HG03103 (cell line): Measurements from ENCODE around the gene TXNRD2.
"Not testable (repeated sequence)": the region's sequence is repeated elsewhere in the genome, so short reads cannot be mapped to it uniquely, and the experiment has no call there.

Experiments
- ATAC-seq: cut with Tn5 transposase; IDR thresholded peaks from one replicate; pipeline ENCODE4 v1.9.1; 2021; ENCODE audit warnings: low read depth; ENCODE audit not compliant: unreplicated experiment

Gene TXNRD2

DNA sequence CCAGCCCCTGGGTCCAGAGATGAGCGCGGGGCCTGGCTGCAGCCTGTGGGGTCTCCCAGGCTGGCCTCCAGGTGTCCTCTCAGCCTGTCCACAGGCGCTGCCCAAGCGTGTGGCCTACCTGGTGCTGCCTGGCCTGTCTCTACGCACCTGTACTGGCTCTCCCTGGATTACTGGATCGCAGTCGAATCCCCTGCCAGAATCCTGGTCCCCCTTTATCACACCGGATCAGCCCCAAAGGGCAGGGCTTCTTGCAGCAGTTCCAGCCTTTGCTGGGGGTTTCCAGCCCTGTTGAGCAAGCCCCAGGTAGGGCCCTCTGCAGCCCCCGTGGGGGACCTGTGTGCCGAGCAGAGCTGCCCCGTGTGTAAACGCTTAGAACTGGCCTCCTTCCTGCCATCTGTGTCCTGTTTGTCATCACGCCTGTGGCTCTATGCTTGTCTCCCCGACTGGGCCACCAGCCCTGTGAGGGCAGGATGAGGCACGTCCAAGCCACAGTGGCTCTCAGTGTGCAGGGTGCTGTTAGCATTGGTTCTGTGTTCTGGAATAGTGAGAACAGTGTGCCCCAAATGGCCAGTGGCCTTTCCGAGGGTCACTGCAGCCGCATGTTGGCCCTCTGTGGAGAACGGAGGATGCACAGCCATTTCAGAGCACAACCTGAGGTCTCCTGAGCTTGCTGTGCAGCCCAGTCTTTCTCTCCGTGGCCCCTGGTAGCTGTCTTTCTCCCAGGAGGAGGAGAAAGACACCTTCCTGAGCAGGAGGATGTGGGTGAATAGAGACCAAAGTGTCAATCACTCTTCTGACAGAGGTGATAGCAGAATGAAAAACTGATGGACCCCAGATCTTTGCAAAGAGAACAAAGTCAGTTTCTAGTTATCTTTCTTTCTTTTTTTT is 13.9 kb upstream of the TXNRD2 start:
- no peak for ATAC-seq

DNA sequence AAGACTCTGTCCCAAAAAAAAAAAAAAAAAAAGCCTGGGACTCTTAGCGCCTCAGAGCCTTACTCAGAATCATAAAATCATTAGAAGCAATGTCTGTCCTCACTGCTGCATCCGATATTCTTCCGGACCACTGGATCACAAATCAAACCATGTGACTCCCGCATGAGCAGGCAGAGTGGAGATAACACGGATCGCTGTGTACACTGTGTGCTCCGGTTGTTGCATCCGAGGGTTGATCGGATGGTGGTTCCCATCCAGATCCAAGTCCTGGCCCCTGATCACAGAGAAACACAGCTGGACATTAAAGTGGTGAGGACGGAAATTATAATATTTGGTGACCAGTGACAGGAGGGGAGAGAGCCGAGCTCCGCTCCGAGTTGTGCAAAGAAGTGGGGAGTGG is 9.7 kb upstream of the TXNRD2 start:
- no peak for ATAC-seq

DNA sequence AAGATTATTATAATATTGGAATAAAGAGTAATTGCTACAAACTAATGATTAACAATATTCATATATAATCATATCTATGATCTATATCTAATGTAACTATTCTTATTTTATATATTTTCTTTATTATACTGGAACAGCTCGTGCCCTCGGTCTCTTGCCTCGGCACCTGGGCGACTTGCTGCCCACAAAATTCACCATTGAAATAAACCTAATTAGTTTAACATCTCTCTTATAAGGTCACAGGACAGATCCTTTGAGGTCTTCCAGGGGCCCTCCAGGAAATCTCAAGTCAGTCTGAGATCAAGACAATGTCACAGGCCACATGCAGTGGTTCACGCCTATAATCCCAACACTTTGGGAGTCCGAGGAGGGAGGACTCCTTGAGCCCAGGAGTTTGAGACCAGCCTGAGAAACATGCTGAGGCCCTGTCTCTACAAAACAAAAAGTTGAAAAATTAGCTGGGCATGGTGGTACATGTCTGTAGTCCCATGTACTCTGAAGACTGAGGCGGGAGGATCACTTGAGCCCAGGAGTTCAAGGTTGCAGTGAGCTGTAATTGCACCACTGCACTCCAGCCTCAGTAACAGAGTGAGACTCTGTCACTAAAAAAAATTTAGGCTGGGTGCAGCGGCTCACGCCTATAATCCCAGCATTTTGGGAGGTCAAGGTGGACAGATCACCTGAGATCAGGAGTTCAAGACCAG is 6.6 kb upstream of the TXNRD2 start:
- no peak for ATAC-seq

DNA sequence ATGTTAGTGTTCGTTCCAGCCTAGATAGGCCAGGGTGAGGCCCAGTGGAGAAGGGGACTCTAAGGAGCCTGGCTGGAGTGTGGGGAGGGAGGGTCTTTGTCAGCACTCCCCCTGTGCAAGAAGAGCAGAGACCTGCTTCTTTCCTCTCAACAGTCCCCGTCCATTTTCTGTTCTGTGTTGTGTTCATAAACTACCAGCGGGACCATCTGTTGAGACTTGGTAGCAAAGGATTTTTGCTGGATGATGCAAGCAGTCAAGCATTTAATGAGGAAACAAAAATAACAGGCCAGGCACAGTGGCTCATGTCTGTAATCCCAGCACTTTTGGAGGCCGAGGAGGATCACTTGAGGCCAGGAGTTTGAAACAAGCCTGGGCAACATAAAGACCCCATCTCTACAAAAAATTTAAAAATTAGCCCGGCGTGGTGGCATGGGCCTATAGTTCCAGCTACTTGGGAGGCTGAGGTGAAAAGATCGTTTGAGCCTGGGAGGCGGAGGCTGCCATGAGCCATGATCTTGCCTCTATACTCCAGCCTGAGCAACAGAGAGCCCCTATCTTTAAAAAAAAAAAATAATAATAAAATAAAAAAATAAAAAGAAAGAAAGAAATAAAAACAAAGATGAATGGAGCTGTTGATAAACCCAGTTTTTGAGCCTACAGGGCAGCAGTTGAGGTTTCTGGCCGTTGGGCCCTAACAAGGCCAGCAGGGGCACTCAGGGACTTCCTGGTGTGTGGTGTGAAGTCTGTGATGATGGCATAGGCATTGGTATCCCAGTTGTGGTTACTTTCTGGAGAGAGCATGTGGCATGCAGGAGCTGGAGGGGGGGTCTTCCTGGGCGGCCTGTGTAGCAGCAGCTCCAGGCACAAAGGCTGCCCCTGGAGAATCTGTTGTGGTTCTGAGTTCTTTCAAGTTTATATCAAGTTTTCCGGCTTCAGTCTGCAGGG is 1.7 kb upstream of the TXNRD2 start:
- no peak for ATAC-seq

DNA sequence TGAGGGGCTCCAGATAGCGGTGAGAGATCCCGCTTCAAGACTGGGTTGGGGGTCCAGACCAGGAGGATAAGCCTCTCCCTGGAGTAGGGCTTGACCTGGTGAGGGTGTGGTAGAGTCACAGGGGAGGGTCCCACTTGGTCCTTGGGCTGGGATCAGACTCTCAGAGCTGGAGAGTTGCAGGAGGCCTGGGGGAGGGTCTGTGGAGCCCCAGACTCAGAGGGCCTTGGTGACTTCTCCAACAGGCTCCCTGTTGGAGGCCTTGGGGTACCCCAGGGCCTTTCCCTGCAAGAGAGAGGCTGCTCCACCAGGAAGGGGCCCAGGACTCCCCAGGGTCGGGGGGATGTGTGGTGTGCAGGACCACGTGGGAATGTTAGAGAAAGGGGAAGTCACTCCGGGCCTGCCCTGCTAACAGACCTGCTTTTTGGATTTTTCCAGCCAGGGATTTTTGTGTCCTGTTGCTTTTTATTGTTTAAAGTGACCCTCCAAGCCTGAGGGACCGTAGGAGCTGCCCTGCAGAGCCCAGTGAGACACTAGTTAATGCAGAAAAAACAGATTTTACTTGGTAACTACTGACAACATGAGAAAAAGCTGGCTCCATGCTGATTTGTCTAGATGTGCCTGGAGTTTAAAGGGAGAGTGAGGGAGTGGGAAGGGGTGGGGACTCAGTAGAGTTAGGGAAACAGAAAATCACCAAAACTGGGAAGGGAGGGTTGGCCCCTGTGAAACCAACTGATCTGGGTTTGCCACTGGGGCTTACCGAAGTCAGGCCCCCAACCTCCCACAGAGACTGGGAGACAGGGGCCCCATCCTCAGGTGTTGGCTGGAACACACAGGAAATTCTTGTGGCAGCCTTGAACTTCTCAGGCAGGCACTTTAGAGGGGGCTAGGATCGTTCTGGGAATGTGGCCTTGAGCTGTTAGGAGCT is 801 bp upstream of the TXNRD2 start:
- ATAC-seq, result no peak

DNA sequence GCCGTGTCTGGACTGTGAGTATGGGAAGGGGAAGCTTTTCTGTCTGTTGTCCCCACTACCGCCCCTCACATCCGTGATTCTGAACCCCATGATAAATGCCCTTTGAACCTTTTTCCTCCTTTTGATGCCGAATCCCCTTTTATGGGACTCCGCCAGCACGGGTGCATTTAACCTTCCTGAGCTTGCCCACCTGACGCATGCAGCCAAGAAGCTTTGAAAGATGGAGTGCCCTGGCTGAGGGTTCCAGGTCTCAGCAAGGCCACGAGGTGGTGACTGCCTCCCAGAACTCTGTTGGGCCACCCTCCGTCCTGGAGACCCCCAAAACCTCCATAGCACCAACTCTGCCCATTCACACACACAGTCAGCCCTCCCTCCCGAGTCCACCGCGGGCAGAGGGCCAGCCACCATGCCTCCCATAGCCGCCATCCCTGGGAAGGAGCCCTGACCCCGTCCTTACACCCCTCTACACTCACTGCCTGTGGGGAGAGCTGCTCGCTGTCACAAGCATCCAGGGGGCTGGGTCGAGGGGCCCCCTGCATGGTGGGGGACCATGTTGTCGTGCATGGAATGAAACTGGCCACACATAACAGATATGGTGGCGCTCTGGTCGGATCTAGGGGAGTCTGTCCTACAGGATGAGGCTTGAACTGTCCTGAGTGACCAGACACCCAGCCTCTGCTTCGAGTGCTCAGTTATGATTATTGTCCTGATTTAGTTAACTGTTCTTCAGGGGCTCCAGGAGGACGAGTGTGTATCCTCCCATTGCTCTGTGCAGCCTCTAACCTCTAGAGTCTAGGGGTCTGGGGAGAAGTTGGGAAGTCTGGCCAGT is 868 bp downstream of the TXNRD2 start:
- ATAC-seq, result no peak

DNA sequence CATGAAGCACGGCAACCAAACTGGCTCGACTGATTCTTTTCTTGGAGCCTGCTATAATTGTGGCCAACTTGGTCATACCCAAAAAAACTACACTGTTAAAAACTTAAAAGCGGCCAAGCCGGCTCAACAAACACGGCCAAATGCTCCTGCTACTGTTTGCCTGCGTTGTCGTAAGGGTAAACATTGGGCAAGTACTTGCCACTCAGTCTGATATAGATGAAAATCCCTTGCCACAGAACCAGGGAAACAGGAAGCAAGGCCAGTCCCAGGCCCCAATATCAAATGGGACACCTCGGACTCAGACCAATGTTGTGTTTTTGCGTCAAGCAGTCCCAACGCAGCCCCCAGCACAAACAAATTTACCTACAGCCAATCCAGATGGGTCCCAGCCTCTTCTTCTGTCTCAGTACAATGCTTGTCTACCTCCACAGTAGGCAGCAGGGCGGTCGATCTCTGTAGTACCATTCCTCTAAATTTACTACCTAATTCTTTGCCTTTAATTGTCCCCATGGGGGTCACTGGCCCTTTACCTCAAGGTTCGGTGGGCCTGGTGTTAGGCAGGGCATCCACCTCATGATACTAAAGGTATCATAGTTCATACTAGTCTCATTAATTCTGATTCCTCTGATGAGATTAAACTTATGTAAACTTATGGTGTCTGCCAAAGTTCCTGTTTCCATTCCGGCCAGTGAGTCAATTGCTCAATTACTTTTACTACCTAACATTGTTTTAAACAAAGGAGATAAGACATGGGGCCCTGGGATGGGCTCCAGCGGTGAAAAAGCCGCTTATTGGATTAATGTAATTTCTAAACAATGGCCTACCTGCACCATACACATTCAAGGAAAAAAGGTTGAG is 3.8 kb downstream of the TXNRD2 start:
- ATAC-seq, result no peak

DNA sequence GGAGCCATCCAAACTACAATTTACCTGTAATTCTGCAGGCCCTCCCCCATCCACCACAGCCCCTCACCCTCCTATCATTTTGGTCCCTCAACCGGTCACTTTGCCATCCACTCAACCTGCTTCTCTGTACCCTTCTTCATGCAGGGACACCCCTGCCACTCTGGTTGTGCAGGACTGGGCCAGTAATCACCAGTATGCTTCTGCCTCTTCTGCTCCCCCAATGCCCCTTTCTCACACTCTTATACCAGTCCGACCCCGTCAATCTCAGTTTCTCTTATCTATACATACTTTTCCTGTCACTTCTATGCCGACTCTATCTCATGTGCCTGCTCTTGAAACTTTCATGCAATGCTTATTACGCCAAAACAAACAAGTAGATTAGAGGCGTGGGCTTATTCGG is 5.1 kb downstream of the TXNRD2 start:
- no peak for ATAC-seq

DNA sequence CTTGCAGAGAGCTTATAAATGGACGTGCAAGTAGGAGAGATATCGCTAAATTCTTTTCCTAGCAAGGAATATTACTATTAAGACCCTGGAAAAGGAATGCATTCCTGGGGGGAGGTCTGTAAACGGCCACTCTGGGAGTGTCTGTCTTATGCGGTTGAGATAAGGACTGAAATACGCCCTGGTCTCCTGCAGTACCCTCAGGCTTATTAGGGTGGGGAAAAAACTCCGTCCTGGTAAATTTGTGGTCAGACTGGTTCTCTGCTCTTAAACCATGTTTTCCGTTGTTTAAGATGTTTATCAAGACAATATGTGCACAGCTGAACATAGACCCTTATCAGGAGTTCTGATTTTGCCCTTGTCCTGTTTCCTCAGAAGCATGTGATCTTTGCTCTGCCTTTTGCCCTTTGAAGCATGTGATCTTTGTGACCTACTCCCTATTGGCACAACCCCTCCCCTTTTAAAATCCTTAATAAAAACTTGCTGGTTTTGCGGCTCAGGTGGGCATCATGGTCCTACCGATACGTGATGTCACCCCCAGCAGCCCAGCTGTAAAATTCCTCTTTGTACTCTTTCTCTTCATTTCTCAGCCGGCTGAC is 6.4 kb downstream of the TXNRD2 start:
- not testable (repeated sequence) for ATAC-seq

DNA sequence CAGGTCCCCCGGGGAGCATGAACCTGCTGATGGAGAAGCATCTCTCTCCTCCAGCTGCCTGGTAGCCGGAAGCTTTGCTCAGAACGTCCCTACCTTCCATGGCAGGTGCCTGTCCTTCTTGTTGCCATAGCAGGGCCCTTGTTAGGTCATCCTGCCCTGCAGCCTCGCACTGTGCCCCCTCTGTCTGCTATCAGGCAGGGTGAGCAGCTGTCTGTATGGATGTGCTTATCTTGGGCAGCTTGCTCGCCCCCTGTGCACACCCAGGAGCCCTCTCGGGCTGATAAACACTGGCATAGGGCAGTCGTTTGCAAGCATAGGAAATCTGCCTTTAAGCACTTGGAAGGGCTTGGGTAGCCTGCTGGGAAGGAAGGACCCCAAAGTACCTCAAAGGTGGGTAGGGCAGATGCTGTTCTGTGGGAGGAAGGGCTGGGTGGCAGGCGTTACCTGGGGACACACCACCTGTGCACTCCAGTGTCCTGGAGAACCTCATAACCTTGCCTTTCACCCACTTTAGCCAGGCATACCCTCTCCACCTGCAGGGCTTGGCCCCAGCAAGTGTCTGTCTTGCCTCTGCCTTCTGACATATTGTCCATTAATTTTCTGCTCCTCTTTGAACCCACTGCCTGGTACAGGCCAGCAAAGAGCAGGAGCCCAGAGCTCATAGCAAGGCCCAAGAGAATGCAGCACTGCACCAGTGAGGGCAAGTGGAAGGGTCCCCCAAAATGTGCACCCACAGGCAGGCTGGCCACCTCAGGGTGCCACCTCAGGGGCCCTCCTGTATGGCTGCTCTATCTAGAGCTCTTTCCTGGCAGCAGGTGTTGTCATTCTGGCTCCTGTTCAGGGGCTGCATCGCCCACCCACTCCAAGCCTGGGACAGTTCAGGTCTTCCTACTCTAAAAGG is 8.0 kb downstream of the TXNRD2 start:
- ATAC-seq, result no peak

DNA sequence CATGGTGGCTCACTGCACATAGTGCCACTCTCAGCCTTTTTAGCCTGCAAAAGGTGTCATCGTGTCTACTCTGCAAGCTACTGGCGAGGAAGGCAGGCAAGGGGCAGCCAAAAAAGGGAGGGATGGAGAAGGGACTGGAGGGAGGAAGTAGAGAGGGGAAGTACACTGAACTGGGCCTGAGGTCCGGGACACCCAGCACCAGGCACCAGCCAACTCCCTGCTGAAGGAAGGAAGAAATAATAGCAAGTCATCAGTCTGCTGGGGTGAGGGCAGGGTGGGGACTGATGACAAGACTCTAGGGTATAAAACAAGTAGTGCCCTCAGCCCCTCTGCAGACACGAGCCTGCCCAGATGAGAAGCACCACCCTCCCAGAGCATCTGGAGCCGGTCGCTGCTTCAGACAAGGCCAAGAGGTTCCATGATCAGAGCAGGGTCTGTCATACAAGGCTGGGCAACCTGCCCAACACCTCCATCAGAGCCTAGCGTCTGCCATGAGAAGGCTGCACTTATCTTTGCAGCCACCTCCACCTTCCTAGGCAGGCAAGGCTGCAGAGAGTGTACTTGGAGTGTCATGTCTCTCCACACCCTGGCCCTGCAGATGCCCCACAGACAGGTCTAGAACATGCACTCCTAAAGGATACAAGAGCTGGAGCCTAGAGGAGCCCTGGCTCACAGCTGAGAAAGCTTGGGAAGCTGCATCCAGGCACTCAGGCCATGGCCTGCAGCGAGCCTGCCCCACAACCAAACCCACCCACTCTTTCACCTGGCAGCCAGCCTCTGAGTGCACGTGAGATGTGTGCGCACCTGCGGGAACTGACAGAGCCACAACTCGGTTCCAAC is 9.0 kb downstream of the TXNRD2 start:
- no peak for ATAC-seq

DNA sequence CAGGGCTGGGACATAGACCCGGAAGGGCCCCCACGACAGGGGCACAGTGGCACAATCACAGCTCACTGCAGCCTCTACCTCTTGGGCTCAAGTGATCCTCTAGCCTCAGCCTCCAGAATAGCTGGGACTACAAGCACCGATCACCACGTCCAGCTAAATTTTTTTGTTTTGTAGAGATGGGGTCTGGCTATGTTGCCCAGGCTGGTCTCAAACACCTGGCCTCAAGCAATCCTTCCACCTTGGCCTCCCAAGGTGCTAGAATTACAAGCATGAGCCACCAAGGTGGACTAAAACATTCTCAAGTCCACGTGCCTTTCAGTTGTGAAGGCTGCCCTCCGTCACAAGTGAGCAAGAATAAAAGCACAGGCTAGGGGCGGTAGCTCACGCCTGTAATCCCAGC is 10.1 kb downstream of the TXNRD2 start:
- no peak for ATAC-seq

DNA sequence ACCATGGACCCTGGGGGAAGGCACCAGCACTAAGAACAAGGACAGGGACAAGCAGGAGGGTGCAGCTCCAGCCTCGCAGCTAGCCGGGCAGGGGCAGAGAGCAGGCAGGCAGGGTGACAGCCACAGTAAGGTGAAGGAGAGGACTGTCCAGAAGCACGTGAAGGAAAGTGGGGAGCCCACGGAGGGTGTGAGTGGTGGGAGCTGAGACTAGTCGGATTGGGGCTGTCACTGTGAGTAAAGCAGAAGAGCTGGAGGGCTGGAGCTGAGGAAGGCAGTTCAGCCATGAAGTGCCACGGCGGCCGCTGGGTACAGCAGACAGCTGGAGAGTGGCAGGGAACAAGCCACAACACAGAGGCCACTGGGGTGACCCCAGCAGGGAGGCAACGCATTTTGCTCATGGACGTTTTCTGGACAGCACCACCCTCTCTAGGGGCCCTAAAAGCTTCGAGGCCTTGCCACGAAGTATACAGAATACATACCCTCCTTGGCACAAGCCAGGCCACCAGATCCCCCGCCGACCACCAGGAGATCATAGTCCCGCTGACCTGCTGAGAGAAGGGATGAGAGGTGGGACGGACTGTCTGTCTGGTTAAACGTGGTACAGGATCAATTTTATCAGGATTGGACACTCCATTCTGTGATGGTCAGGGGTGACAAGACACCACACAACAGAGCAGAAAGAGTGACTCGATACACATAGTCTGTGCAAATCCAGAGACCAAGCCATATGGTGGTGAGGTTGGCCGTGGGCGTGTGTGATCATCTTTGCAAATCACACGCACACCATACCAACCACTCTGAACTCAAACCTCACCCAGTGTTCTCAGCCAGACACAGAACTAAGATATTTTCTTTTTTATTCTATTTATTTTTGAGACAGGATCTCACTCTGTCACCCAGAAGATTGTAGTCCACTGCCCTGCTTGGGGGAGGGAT is 10.8 kb downstream of the TXNRD2 start:
- ATAC-seq, result no peak

DNA sequence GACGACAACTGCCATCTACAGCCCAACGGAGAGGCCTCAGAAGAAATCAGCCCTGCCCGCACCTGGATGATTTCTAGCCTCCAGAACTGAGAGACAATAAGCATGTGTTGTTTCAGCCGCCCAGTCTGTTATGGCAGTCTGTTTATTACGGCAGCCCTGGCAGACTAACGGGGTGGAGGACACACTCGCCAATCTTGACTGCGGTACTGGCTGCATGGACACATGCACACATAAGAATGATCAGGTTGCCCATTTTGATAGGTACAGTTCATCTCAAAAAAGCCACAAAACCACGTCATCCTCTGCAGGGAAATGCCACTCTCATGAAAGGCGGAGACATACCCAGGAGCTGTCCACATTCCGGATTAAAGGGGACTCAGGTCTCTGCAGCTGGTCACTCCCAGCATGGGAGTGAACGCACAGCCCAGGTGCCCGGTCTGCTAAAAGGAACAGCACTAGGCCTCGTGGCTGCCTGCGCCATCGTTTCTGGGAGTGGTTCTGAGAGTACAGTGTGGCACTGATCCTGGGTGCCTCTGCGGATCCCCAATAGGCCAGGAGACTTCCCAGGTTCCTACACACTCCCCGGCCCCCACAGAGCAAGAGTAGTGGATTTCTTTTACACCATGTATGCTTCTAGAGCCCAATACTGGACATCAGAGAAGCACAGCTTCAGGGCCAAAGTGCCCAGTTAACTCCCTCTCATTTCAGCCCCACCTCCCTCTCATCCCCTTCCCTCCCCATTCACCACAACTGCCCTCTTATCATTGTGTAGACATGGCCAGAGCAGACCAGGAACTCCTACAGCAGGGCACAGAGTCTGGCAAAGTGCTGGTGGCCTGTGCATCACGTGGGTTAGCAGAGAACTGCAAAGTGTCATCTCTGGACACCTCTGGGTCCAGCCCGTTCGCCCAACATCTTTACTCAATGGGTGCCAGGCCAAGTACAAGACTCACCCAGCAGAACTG is 11.8 kb downstream of the TXNRD2 start:
- no peak for ATAC-seq
